ENCODE data around the gene FAF1. TPM values are rescaled to one million over a fixed set of nuclear protein-coding genes. Genes with fewer than 3 reads are reported as not detected.
"Not testable (repeated sequence)": the region's sequence is repeated elsewhere in the genome, so short reads cannot be mapped to it uniquely, and the experiment has no call there.

The FAF1 gene
- total RNA-seq, 4 donors from 2014 or later, result 25.1 to 74.6 (median 37.2) TPM

- H3K4me1 ChIP-seq, result no peaks in the 10 kb centered on the region
- H3K9me3 ChIP-seq, result no peaks in the 10 kb centered on the region
- no peaks in the 10 kb centered on the region for H3K27me3 ChIP-seq
- TF ChIP-seq POLR2A (IDR thresholded peaks at IDR 0.05) (no peak), CTCF (IDR thresholded peaks at IDR 0.05) (no peak), POLR2AphosphoS5 (IDR thresholded peaks at IDR 0.05) (no peak), EP300 (IDR thresholded peaks at IDR 0.05; ENCODE audit: low read depth) (no peak)
- no peak for DNase-seq
- intact Hi-C loops (cut with DNase I; ENCODE audit: low total_unique reads), result no loop called here
- H3K36me3 ChIP-seq, result peaks cover 0 to 3% (median under 1%) of the 10 kb centered on the region in 4 donors
- H3K4me3 ChIP-seq, result no peak overlapping the region
- in situ Hi-C loops (cut with MboI; ENCODE audit: low pct_ligation_motif_present in 1 of 4, low pct_unique_long_range_greater_than_20kb in 1 of 4, low sequenced_read_pairs in 3 of 4), result no loop called here
- H3K27ac ChIP-seq, result no peak overlapping the region
Measured at GRCh38 chr1:50529510-50529909, 430.6 kb downstream of the FAF1 start.

- H3K4me3 ChIP-seq; intact Hi-C loops (cut with DNase I; ENCODE audit: low total_unique reads); H3K27ac ChIP-seq; H3K9me3 ChIP-seq; H3K4me1 ChIP-seq; H3K36me3 ChIP-seq; H3K27me3 ChIP-seq; DNase-seq; in situ Hi-C loops (cut with MboI; ENCODE audit: low pct_ligation_motif_present in 1 of 4, low pct_unique_long_range_greater_than_20kb in 1 of 4, low sequenced_read_pairs in 3 of 4): not testable (repeated sequence)
- 98 to 100% methylated on average over 2 to 3 of the region's 3 CpGs for WGBS, 2 donors (ENCODE audit: low coverage in 1 of 2)
Measured at GRCh38 chr1:50527987-50528320, 432.1 kb downstream of the FAF1 start.

DNA sequence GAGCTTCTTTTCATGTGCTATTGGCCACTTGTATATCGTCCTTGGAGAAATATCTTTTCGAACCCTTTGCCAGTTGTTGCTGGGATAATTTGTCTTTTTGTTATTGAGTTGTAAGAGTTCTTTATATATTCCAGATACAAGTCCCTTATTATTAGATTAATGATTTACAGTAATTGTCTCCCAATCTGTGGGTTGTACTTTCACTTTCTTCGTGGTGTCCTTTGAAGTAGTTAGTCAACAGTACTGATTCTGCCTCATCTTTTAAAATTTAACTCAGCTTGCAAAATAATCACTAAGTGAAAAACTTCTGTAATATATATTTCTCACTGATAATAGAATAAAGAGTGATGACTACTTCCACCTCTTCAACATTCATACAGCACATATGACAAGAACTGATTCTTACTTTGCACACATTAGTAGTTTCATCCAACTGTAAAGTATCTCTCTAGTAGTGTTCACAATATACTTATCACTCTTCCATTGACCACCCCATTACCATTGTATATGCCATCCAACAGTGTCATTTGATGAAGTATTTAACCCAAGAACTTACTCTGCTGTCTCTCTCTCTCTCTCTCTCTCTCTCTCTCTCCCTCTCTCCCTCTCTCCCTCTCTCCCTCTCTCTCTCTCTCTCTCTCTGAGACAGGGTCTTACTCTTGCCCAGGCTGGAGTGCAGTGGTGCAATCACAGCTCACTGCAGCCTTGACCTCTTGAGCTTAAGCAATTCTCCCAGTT, 432.6 kb downstream of the FAF1 start:
- intact Hi-C loops (cut with DNase I; ENCODE audit: low total_unique reads) (no loop called here), in situ Hi-C loops (cut with MboI; ENCODE audit: low pct_ligation_motif_present in 1 of 4, low pct_unique_long_range_greater_than_20kb in 1 of 4, low sequenced_read_pairs in 3 of 4) (no loop called here)

GRCh38 chr1:50526431-50526830, 433.6 kb downstream of the FAF1 start:
- no peak for DNase-seq
- no peak for TF ChIP-seq POLR2AphosphoS5 (IDR thresholded peaks at IDR 0.05)
- no peak for TF ChIP-seq EP300 (IDR thresholded peaks at IDR 0.05; ENCODE audit: low read depth)
- no peak for TF ChIP-seq CTCF (IDR thresholded peaks at IDR 0.05)
- no peak for TF ChIP-seq POLR2A (IDR thresholded peaks at IDR 0.05)
- H3K4me3 ChIP-seq, result no peak overlapping the region
- H3K27ac ChIP-seq, result no peak overlapping the region
- in situ Hi-C loops (cut with MboI; ENCODE audit: low pct_ligation_motif_present in 1 of 4, low pct_unique_long_range_greater_than_20kb in 1 of 4, low sequenced_read_pairs in 3 of 4) (no loop called here), intact Hi-C loops (cut with DNase I; ENCODE audit: low total_unique reads) (no loop called here)
- H3K9me3 ChIP-seq, result peaks cover 0 to 4% of the 10 kb centered on the region in 2 donors
- 87 to 100% methylated on average over 1 of the region's 1 CpG for WGBS, 2 donors (ENCODE audit: low coverage in 1 of 2)
- H3K36me3 ChIP-seq, result peaks cover 0 to 3% (median 0%) of the 10 kb centered on the region in 4 donors
- H3K27me3 ChIP-seq, result no peaks in the 10 kb centered on the region
- H3K4me1 ChIP-seq, result no peaks in the 10 kb centered on the region

More for the DNA sequence above, 432.6 kb downstream of the FAF1 start:
- TF ChIP-seq CTCF (IDR thresholded peaks at IDR 0.05) (no peak), POLR2AphosphoS5 (IDR thresholded peaks at IDR 0.05) (no peak), EP300 (IDR thresholded peaks at IDR 0.05; ENCODE audit: low read depth) (no peak), POLR2A (IDR thresholded peaks at IDR 0.05) (no peak)
- Histone ChIP-seq H3K27ac (no peak overlapping the region), H3K4me3 (no peak overlapping the region), H3K36me3 (peaks cover 0 to 3% (median 0%) of the 10 kb centered on the region in 4 donors), H3K4me1 (no peaks in the 10 kb centered on the region), H3K9me3 (peaks cover 0 to 4% of the 10 kb centered on the region in 2 donors), H3K27me3 (no peaks in the 10 kb centered on the region)
- WGBS, 2 donors (ENCODE audit: low coverage in 1 of 2), result 75 to 76% methylated on average over 3 of the region's 3 CpGs
- DNase-seq, result no peak

DNA sequence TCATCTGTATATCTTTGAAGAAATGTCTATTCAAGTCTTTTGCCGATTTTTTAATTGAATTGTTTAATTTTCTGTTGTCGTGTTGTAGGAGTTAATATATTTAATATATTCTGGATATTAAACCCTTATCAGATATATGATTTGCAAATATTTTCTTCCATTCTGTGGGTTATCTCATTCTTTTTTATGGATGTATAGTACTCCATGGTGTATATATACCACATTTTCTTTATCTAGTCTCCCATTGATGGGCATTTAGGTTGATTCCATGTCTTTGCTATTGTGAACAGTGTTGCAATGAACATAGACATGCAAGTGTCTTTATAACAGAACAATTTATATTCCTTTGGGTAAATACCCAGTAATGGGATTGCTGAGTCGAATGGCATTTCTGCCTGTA, 436.5 kb downstream of the FAF1 start:
- 95 to 99% methylated on average over 3 of the region's 3 CpGs for WGBS, 2 donors (ENCODE audit: low coverage in 1 of 2)
- intact Hi-C loops (cut with DNase I; ENCODE audit: low total_unique reads) (no loop called here), in situ Hi-C loops (cut with MboI; ENCODE audit: low pct_ligation_motif_present in 1 of 4, low pct_unique_long_range_greater_than_20kb in 1 of 4, low sequenced_read_pairs in 3 of 4) (no loop called here)
- Histone ChIP-seq H3K27ac (no peak overlapping the region), H3K4me1 (no peaks in the 10 kb centered on the region), H3K9me3 (peaks cover 0 to 4% of the 10 kb centered on the region in 2 donors), H3K36me3 (peaks cover 0 to 3% (median 0%) of the 10 kb centered on the region in 4 donors), H3K27me3 (no peaks in the 10 kb centered on the region), H3K4me3 (no peak overlapping the region)
- DNase-seq, result no peak
- TF ChIP-seq POLR2AphosphoS5 (IDR thresholded peaks at IDR 0.05) (no peak), EP300 (IDR thresholded peaks at IDR 0.05; ENCODE audit: low read depth) (no peak), POLR2A (IDR thresholded peaks at IDR 0.05) (no peak), CTCF (IDR thresholded peaks at IDR 0.05) (no peak)

Data from transverse colon (tissue), 4 donors.